RPMI7951 (cell line): ENCODE measurements around the gene GDPD1. TPM values are rescaled to one million over a fixed set of nuclear protein-coding genes. Genes with fewer than 3 reads are reported as not detected.
"Not testable (repeated sequence)": the region's sequence is repeated elsewhere in the genome, so short reads cannot be mapped to it uniquely, and the experiment has no call there.

Experiments used
- DNase-seq: peaks from one replicate; pipeline ENCODE4 v3.0.0-alpha.2; 2012; ENCODE audit warnings: low read depth
- total RNA-seq: library from RNA; depleted of rRNA; stranded (reverse); fragments of >200 nt; shearing (Covaris generic); gene quantifications from 2 replicates; pipeline ENCODE4 v1.2.3, GENCODE V29; 2014

GDPD1 gene
- total RNA-seq, 1 experiment from 2014 or later = 0.72 TPM

DNA sequence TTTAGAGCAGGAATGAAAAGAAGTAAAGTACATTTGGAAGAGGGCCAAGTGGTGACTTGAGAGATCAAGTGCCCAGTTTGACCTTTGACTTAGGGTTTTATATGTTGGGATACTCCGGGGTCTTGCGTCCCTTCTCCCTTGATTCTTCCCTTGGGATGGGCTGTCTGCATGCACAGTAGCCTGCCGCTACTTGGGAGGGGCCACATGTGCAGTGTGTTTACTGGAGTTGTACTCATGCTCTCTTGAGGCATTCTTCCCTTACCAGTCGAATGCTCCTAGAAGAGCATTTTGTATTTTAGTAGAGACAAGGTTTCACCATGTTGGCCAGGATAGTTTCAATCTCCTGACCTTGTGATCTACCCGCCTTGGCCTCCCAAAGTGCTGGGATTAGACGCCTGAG lies 23.8 kb downstream of the GDPD1 start:
- no peak for DNase-seq

DNA sequence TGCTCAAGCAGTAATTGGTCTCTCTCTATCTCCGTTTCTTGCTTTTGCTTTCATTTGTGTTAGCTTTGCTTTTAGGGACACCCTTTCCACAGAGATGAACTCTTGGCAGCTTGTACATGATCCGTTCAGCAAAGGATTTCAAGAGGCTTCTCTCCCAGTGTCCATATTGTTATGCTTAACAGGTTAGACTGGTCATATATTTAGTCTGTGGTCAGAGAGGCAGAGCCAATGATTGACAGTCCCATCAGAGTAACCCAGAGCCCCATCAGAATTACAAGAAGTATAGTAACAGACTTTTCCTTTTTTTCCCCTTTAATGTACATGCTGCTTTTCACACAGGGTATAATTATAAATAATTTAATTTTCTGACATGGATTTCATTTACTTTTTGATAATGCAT lies 34.4 kb downstream of the GDPD1 start:
- no peak for DNase-seq

DNA sequence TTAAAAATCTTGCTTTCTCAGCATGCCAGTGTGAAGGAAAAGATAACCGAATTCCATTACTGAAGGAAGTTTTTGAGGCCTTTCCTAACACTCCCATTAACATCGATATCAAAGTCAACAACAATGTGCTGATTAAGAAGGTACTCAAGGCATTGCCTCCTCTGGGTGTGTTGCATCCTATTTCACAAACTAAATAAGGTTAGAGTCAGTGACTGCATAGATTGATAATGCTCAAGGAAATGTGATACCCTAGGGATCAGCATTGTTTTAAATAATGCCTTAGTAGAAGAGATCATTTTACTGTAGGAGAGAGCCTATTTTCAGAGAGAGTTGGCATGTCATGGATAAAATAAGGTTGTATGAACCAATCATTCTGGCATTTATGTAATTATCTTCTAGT lies 36.8 kb downstream of the GDPD1 start:
- DNase-seq = no peak

DNA sequence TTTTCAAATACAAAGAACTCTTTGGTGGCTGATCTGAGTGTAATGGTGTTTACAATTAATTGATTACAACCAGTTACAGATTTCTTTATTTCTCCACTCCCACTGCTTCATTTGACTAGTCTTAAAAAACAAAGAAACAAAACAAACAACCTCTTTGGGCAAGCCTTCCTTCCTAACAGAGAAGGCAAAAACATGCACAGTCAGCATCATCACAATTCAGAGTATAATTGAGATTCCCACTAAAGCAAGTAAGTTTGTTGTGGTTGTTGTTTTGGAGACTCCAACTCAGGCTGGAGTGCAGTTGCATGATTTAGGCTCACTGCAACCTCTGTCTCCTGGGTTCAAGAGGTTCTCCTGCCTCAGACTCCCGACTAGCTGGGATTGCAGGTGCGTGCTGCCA lies 40.4 kb downstream of the GDPD1 start:
- DNase-seq = no peak

- no peak for DNase-seq
Measured at GRCh38 chr17:59266745-59267144, 46.4 kb downstream of the GDPD1 start.

DNA sequence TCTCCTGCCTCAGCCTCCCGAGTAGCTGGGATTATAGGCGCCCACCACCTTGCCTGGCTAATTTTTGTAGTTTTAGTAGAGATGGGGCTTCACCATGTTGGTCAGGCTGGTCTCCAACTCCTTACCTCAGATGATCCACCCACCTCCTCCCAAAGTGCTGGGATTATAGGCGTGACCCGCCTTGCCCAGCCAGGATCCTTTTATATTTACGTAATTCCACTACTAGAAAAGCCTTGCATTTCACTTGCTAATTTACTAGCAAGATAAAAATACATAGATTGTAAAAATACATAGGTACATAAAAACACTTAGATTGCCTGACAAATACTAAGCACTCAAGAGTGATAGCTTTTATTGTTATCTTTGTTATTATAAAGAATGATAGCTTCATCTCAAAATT lies 47.5 kb downstream of the GDPD1 start:
- DNase-seq = no peak

DNA sequence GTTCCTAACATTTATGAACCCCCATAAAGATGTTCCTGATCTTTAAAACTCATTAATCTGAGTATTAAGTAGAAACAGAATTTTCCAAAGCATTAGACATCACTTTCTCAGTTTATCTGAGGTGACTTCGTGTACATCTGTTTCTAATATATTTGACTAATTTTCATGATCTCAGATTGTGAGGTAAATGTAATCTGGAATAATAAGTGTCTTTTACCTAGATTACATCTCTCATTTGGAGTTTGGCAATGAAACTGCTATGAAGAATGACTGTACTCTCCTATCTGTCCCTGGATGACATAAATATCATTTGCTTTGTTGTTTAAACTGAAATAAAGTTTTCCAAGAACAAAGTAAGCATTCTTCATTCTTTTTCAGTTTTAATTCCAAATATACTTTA lies 55.3 kb downstream of the GDPD1 start:
- no peak for DNase-seq

DNA sequence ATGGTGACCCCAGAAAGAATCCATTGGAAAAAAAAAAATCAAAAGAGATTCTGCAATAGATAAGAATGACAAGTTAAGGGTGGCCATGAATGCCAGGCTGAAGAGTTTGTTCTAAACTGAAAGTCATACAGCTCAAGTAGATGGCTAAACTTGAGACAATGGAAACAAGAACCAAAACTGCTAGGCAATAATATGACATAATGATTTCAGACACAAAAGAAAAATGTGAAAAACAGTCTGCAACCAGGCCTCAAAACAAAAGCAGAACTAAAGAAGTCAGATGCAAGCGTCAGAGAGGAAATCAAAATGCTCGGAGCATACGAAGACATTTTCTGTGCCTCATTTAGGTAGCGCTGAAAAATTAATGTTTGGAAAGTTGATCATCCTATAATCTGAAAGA lies 56.7 kb downstream of the GDPD1 start:
- no peak for DNase-seq

GRCh38 chr17:59278406-59278805 lies 58.1 kb downstream of the GDPD1 start:
- DNase-seq = no peak

DNA sequence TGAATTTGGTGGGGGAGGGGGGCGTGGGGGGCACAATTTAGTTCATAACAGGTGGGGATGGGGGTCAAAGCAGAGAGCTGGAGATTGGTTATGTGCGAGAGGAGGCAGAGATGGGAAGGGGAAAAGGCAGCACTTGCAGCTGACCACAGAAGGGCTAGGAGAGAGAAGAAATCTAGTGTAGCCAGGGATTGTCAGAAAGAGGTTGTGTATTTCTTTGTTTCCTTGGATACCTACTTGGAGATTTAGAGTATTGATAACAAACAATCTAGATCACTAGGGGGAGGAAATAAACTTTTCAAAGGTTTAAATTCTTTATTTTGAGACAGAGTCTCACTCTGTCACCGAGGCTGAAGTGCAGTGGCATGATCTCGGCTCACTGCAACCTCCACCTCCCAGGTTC lies 64.0 kb downstream of the GDPD1 start:
- DNase-seq = no peak

DNA sequence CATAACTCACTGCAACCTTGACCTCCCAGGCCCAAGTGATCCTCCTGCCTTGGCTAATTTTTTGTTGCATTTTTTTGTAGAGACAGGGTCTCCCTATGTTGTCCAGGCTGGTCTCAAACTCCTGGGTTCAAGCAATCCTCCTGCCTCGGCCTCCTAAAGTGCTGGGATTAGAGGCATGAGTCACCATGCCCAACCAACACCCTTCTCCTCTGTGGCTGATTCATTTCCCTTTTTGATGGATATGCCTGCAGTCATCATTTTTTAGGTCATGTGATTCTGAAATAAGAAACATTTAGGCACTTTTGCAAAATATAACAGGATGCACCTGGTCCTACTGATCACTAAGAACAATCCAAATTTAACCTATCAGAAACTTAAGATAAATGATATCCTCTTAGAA lies 67.1 kb downstream of the GDPD1 start:
- peak; percentile 23 for DNase-seq

DNA sequence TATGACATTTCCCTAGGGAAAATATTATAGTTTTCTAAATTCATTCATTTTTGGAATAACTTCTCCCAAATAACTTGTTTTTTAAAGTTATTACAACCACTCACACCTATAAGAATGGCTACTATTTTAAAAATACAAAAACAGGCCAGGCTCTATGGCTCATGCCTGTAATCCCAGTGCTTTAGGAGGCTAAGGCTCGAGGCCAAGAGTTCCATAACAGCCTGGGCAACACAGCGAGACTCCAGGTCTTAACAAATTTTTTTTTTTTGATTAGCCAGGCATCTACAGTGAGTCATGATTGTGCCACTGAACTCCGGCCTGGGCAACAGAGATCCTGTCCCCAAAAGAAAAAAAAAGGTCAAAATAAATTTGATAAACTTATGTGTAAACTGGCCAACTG lies 67.6 kb downstream of the GDPD1 start:
- no peak for DNase-seq

GRCh38 chr17:59289981-59290301 lies 69.6 kb downstream of the GDPD1 start:
- DNase-seq = no peak

GRCh38 chr17:59290302-59290998 lies 70.1 kb downstream of the GDPD1 start:
- DNase-seq = not testable (repeated sequence)

- no peak for DNase-seq
Measured at GRCh38 chr17:59292174-59292523, 71.8 kb downstream of the GDPD1 start.

DNA sequence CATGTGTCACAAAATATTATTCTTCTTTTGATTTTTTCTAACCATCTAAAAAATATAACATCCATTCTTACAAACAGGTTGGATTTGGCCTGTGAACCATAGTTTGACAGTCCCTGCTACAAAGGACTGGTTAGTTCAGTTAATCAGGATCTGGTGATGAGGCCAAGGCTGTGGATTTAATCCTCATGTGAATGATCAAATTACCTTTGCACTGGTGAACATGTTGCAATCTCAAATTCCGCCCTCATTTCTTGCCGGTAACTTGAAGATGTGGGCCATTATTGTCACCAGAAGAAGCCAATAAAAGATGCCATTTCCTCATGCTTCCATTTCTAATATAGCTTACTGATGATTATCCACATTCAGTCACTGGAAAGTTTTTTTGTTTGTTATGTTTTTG lies 75.9 kb downstream of the GDPD1 start:
- no peak for DNase-seq

DNA sequence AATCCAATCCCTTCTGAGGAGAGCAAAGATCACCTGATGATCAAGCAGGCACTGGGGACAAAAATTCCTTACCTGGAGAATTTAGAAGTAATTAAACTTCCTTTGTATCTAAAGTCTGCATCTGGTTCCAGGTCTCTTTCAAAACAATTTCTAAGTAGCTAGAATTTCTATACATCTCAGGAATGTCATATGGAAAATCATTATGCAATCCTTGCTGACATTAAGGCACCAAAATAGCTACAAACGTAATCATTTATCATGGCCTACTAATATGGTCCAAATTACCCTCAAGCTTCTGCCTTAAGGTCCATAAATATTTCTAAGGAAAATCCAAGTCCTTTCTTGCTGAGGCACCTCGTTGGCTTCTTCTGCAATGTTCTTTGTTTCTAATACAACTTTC lies 78.2 kb downstream of the GDPD1 start:
- DNase-seq = no peak

GRCh38 chr17:59299400-59300092 lies 79.2 kb downstream of the GDPD1 start:
- no peak for DNase-seq

DNA sequence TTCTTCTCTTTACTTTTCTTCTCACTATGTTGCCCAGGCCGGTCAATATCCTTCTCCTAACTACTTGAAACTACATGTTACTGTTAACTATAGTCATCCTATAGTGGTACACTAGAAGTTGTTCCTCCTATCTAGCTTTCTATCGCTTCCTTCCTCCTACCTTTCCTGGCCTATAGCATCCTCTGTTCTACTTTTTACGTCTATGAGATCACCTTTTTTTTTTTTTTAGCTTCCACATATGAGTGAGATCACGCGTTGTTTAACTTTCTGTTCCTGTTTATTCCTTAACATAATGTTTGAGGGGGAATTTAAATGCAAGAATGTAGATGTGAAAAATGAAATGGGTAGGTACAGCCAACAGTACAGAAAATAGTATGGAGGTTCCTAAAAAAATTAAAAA lies 80.6 kb downstream of the GDPD1 start:
- no peak for DNase-seq

DNA sequence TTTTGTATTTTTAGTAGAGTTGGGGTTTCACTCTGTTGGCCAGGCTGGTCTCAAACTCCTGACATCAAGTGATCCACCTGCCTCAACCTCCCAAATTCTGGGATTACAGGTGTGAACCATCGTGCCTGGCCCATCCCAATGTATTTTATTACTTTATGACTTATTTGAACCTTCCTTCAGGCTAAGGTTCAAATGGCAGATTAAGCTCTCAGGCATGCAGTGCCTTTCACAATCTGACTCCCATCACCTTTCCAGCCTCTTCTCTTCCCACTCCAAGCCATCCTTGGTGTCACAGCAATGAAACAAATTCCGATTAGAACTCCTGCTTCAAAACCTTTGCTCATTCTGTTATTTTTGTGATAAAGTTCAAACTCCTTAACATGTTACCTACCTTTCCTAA lies 84.5 kb downstream of the GDPD1 start:
- DNase-seq = no peak

DNA sequence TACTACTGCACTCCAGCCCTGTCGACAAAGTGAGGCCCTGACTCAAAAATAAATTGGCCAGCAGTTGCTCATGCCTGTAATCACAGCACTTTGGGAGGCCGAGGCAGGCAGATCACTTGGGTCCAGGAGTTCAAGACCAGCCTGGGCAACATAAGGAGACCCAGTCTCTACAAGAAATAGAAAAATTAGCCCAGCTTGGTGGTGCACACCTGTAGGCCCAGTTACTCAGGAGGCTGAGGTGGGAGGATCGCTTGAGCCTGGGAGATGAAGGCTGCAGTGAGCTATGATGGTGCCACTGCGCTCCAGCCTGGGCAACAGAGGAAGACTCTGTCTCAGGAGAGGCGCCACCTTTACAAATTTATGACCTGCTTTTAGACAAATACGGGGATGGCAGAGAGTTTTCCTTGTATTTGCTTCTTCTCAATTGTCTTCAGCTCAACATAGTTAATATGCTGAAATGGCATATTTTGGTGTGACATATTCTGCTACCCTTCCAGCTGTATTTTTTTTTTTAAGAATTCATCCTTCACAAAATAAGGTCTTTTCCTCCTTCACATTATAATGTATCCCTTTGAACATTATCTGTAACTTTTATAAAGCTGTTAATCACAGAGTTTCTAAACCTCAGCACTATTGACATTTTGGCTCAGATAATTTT lies 90.1 kb downstream of the GDPD1 start:
- DNase-seq = no peak

GRCh38 chr17:59311051-59311468 lies 90.7 kb downstream of the GDPD1 start:
- peak; percentile 55 for DNase-seq

GRCh38 chr17:59311521-59311920 lies 91.2 kb downstream of the GDPD1 start:
- not testable (repeated sequence) for DNase-seq
